NCI-H2196 (cell line): ENCODE results near the gene VPS11.
A peak's percentile ranks its signal among the peaks of the same experiment; 100 is the strongest.
"Not testable (repeated sequence)": the region's sequence is repeated elsewhere in the genome, so short reads cannot be mapped to it uniquely, and the experiment has no call there.

ENCODE experiments used
- DNase-seq: peaks from one replicate; lab custom pipeline; 2025; ENCODE audit not compliant: unreplicated experiment; lab: John Stamatoyannopoulos, UW

VPS11 gene

DNA sequence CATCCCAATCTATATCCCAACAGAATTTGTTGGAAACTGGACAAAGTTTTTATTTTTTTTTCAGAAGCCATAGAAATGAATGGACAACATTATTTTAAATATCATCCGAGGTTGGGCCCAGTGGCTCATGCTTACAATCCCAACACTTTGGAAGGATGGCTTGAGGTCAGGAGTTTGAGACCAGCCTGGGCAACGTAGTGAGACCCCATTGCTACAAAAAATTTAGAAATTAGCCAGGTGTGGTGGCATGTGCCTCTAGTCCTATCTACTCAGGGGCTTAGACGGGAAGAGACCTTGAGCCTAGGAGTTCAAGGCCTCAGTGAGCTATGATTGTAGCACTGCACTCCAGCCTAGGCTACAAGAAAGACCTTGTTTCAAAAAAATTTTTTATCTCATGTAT, 32.8 kb upstream of the VPS11 start:
- DNase-seq: no peak

DNA sequence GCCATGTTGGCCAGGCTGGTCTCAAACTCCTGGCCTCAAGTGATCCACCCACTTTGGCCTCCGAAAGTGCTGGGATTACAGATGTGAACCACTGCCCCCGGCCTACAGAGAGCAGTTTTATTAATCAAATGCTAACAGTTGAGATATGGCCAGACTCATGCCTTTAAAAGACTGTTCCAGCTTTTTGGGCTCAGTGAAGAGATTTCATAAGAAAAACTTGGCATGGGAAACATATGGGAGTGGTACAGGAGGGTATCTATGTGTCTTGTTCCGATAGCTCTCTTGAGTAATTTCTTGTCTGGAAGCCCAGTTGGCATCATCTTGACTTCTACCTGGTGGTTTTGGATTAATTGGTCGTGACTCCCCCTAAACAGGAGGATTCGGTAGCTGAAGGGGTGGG, 28.7 kb upstream of the VPS11 start:
- DNase-seq: no peak

DNA sequence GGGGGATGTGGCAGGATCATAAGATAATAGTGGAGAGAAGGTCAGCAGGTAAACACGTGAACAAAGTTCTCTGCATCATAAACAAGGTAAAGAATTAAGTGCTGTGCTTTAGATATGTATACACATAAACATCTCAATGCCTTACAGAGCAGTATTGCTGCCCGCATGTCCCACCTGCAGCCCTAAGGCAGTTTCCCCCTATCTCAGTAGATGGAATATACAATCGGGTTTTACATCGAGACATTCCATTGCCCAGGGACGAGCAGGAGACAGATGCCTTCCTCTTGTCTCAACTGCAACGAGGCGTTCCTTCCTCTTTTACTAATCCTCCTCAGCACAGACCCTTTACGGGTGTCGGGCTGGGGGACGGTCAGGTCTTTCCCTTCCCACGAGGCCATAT, 28.1 kb upstream of the VPS11 start:
- not testable (repeated sequence) for DNase-seq

DNA sequence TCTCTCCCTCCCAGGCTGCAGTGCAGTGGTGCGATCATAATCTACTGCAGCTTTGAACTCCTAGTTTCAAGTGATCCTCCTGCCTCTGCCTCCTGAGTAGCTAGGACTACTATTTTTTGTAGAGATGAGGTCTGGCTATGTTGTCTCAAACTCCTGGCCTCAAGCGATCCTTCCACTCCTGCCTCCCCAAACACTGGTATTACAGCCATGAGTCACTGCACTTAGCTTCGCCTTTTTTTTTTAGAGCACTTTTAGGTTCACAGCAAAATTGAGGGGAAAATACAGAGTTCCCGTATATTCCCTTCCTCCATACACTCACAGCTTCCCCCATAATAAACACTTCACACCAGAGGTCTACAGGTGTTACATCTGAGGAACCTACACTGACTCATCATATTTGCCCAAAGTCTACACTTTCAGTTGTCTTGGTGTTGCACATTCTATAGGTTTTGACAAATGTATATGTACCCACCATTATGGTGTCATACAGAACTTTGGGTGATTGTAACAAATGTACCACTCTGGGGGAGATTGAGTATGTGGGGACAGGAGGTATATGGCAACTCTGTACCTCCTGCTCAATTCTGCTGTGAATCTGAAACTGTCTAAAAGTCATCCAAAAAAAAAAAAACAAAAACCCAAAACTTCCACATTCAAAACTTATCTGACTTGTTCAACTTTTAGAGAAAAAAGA, 25.6 kb upstream of the VPS11 start:
- DNase-seq: no peak

DNA sequence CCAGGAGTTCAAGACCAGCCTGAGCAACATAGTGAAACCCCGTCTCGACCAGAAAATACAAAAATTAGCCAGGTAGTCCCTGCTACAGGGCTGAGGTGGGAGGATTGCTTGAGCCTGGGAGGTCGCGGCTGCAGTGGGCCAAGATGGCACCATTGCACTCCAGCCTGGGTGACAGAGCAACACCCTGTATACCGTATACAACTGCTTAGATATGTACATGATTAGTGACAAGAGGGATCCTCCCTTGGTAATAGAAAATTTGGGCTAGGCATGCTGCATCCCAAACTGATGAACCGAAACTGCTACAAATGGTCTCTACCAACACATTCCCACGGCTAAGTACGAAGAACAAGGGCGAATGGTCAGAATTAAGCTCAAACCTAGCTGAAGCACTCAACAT, 24.7 kb upstream of the VPS11 start:
- no peak for DNase-seq

DNA sequence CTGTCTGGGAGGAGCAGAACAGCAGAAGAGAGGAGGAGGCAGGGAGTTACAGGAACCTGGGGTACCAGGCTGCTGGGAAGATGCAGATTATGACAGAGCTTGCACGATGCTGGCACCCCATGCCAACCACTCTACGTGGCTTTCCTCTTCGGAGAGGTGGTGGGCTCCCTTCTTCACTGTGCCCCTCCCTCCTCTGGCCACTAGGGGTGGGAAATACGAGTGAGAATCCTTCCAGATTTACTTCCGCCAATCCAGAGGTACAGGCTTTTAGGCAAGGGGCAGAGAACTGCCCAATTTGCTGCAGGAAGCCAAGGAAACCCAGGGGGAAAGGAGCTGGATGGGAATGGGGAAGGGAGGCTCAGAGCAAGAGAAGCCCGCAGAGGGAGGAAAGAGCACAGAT, 22.9 kb upstream of the VPS11 start:
- no peak for DNase-seq

DNA sequence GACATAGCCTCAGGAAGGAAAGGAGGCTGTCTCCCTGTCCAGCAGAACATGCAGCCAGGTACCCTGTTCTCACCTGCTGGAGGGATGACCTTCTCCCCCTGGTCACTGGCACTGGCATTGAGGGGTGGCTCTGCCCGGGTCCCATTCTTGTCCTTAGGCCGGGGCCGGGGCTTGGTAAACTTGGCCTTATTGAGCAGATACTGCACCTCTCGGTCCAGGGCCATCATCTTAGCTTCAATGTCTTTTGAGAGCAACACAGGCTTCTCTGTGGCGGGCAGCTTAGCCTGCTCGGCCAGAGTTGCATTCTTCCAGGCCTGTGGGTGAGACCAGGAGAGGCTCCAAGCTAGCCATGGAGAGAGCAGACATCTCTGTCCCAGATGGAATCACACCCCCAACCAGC, 21.1 kb upstream of the VPS11 start:
- no peak for DNase-seq

DNA sequence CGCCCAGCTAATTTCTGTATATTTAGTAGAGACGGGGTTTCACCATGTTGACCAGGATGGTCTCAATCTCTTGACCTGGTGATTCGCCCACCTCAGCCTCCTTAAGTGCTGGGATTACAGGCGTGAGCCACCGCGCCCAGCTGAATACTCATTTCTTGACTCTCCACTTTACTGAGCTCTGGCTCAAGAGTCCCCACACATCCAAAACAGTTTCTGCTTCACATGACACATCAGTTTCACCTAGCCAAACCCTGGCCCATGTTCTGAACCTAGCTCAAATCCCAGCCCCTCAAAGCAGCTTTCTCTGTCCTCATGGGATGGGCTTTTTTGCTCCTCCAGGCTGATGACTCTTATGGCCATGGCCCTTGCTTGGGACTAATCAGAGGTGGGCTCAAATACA, 20.4 kb upstream of the VPS11 start:
- DNase-seq: no peak

DNA sequence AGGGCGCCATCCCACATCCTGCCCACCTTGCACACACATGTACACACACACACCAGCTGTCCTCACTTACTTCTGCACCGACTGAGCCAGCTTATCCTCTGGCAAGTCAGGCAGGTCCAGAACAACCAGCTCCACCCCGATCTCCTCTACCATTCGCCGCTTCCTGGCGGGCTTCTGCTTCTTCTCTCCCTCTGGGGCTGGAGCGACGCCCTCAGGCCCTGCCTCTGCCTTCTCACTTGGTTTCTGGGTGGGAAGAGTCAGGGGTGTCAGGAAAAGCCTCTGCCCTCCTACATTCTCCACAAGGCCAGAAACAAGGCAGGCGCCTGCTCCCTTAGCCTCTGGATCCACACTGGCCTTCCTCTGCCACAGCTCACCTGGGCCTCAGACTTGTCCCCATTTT, 19.0 kb upstream of the VPS11 start:
- DNase-seq: no peak

DNA sequence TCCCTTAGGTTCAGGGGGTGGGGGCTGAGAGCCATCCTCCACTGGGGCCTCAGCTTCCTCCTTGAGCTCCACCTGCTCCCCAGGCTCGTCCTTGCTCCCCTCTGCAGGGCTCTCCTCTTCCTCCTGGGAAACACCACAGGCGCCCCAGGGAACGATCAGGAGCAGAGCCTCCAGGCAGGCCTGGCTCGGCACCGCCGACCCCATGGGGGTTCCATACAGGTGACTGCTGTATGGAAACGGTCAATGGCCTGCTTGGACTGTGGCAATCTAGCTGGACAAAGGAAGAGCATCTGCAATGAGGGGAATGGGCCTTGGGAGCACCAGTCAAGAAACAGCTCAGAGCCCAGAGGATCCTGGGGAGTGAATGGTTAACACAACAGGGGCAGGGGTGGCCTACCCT, 18.5 kb upstream of the VPS11 start:
- no peak for DNase-seq

DNA sequence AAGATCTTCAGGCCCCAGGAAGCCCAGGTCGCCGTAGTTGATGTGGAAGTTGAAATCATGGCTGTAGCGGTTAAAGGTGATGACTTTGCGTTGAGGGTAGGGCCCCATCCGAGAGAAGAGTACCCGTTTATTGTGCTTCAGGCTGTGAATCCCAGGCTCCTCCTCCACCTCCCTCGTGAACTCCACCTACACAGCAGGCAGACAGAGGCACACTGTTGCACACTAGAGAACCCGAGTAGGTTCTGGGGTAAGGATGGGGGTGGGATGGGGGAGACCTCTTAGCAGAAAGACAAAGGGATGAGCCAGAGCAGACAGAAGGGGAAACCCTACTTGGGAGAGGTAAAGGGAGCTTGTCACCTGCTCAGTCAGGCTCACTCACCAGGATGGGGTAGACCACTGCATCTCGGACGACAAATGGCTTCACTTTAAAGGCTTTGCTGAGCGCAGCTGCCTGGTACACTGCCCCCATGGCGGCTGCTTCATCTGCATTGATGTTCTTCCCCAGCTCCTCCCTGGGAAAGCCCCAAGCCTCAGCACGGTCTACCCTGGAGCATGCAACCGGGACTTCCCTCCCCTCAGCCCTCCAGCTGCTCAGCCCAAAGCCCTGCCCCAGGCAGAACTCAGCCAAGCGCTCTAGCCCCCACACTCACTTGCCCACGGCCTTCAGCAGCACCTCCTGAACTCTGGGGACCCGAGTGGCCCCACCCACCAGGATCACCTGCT, 16.0 kb upstream of the VPS11 start:
- DNase-seq: no peak

DNA sequence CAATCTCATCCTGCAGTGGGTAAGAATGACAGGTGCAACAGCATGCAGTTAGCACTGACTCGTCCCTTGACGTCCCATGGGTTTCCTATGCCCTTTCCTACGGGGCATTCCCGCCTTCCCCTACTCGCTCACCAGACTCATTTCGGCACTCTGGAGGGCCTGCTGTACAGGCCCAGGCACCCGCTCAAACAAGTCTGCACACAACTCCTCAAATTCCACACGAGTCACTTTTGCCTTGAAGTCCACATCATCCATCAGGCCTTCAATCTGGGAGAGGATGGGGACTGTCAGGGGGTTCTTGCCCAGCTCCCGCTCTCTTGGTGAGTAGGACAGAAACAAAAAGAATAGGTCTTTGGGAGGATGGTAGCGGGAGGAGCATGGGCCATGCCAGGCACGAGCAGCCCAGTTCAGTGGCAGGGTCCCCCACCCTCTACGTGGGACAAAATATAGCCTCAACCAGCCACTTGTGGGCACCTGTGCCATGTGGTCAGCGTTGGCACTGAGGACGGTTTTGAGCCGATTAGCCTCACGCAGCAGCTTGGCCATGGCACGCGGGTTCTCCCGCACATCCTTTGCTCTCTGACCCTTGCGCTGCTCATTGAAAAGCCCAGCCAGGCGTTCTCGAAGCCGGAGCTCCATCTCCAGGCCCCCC, 15.3 kb upstream of the VPS11 start:
- no peak for DNase-seq

DNA sequence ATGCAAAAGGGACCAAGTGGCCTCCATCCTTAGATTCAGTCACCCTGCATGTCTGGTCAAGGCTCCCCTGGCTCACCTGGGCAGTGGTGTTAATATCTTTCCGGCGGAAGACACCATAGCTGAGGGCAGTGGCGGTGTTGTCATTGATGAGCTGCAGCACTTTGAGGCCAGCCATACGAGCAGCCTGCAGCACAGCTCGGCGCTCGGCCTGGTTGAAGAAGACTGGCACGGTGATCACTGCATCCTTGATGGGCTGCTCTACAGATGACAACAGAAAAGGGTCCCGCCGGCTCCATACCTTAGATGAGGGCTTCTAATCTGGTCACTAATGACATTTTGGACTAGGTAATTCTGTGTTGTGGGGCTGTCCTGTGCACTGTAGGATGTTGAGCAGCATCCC, 13.2 kb upstream of the VPS11 start:
- DNase-seq: no peak

DNA sequence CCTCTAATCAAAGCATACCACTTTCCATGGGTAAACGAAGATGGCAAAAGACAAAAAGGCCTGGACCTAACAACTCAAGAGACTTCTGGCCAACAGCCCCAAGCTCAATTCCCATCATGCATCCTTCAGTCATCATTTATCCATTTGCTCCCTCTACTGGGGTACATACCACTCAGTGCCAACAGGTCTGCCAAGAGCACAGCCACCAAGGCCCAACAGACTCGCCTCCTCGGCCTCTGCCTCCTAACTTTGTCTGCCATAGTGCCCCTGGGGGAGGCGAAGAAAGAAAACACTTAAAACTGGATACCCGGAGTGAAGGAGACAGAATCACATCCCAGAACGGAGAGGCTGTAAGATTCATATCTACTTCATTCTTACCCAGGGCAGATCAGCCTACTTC, 11.7 kb upstream of the VPS11 start:
- DNase-seq: no peak

DNA sequence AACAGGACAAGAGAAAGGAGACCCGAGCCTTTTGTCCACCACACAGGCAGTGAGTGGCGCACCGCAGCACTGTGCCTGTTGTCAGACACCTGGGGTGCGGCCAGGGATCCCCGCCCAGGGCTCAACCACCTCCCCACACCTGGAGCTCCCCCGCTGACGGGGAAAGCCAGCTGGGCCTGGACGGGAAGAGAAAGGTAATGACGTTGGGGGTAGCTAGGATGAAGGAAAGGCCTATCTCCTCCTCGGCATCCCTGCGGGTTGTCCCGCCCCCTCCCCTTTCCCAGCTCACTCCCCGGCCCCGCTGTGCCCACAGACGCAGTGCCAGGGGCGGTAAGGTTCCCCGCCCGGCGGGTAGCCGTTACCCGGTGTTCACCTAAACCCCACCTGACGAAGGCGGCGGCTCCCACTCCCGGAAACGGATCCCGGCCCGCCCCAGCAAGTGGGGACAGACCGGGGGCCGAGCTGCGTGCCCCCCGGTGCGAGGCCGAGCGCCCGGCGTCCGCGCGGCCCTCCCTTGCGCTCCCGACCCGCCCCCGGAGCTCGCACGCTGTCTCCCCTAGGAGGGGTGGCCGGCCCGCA, 11.1 kb upstream of the VPS11 start:
- no peak for DNase-seq

DNA sequence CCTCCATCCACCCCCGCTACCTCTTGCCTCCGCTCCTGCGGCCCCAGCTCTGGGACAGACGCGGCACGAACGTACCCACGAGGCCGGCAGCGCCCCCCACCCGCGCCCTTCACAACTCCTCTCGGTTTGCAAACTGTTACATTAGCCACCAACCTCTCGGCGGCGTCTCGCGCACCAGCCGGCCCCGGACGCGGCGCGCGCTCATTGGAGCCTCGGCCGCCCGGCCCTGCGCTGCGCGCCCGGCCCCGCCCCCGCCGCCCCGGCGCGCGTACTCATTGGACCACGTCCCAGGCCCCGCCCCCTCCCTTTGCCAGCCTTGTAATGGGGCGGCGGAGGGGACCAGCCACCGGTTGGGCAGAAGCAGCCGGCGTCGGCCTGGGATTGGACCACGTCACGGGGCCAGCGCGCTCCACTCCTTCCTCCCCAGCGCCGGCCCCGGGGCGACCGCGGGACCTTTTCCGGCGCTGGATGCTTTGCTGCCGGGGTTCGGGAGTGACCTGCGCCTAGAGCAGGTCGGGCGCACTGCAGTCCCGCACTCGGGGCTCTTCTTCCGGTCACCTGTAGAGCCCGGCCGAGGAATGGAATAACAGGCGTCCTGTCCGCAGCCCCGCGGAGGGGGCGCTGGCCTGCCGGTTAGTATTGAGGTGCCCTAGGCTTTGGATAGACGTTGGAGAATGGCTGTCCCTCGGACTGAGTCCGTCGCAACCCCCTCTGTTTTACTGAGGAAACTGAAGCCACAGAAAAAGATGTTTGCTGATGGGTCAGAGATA, 10.4 kb upstream of the VPS11 start, which contains the start of gene HYOU1:
TSS of gene HYOU1 (minus strand) at position 206 of the 770 bp plus-strand sequence. CDS start 1,045 bp downstream, outside the sequence.
- peak; percentile 96 for DNase-seq

DNA sequence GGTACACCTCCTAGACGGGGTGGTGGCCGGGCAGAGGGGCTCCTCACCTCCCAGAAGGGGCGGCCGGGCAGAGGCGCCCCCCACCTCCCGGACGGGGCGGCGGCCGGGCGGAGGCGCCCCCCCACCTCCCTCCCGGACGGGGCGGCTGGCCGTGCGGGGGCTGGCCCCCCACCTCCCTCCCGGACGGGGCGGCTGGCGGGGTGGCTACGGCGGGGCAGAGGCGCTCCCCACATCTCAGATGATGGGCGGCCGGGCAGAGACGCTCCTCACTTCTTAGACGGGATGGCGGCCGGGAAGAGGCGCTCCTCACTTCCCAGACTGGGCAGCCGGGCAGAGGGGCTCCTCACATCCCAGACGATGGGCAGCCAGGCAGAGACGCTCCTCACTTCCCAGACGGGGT, 8.5 kb upstream of the VPS11 start:
- not testable (repeated sequence) for DNase-seq

DNA sequence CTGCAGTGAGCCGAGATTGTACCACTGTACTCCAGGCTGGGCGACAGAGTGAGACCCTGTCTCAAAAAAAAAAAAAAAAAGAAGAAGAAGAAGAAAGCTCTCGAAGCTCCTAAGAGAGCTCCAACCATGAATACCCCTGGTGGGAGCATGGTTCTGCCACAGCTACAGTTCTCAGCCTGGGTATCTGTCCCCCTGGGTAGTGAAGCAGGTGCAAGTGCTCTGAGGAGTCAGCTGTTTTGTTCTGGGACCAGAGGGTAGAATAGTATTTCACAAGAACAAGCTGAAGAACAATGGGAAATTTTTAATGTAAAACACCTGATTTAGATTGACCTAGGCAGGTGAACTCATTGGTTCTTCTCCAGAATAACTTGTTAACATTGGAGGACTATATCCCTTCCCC, 6.4 kb upstream of the VPS11 start:
- DNase-seq: no peak

DNA sequence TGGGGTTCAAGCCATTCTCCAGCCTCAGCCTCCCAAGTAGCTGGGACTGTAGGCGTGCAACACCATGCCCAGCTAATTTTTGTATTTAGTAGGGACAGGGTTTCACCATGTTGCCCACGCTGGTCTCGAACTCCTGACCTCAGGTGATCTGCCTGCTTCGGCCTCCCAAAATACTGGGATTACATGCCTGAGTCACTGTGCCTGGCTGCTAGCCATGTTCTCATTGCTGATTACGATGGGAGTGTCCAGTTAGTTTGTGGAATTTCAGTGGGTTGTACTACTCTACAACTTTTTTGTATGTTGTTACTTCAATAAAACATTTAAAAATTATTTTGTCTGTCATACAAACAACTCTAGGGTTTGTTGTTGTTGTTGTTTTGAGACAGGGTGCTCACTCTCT, 4.8 kb upstream of the VPS11 start:
- no peak for DNase-seq

DNA sequence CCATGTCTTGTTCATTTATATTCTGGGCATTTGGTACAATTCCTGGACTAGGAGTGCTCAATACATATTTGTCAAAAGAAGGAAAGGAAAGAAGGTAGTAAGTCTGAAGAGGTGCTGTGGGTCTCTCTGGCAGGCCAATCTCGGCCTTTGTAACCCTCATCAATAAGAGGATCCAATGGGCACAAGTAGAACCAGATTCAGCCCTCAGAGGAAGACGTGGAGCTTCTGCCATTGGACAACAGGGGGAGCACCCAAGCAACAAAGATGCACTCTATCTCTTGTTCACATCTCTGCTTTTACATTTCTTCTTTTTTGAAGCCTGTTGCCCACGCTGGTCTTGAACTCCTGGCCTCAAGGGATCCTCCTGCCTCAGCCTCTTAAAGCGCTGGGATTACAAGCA, 2.2 kb upstream of the VPS11 start:
- peak; percentile 24 for DNase-seq

DNA sequence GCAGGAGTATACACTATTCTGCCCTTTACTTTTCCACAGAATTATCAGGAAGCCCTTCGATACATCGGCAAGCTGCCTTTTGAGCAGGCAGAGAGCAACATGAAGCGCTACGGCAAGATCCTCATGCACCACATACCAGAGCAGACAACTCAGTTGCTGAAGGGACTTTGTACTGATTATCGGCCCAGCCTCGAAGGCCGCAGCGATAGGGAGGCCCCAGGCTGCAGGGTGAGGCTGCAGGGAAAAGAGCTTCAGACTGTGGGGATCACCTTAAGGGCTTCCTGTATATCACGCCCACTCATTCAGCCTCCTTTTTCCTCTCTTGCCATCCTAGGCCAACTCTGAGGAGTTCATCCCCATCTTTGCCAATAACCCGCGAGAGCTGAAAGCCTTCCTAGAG, 10.2 kb downstream of the VPS11 start:
- no peak for DNase-seq
